Right atrium auricular region (tissue), 2 donors: ENCODE data around the gene ADAM10. TPM values are rescaled to one million over a fixed set of nuclear protein-coding genes. Genes with fewer than 3 reads are reported as not detected.

Experiments used
- DNase-seq: peaks from one replicate; pipeline ENCODE4 v3.0.0-alpha.2; 2019; ENCODE audit warnings: low spot score
- H3K27ac ChIP-seq, 2 donors: fragments of 200-600 bp; sonication (generic); 1 replicate in 1 of 2; 2 replicates in 1 of 2; pipeline ENCODE4 v1.5.1; 2016 to 2019
- H3K27me3 ChIP-seq, 2 donors: fragments of 200-600 bp; sonication (generic); one replicate each; pipeline versions ENCODE4 v1.5.1 to v1.6.0; 2017 to 2019
- H3K36me3 ChIP-seq: fragments of 200-600 bp; sonication (generic); one replicate; pipeline ENCODE4 v1.5.1; 2016
- H3K4me1 ChIP-seq, 2 donors: fragments of 200-600 bp; sonication (generic); one replicate each; pipeline versions ENCODE4 v1.5.1 to v1.6.0; 2017 to 2019
- H3K4me3 ChIP-seq, 2 donors: fragments of 200-600 bp; sonication (generic); 1 replicate in 1 of 2; 2 replicates in 1 of 2; pipeline ENCODE4 v1.5.1; 2017 to 2019; ENCODE audit warnings: mild to moderate bottlenecking in 1 of 2, moderate library complexity in 1 of 2
- H3K9me3 ChIP-seq, 2 donors: fragments of 200-600 bp; sonication (generic); one replicate each; pipeline ENCODE4 v1.5.1; 2019
- CTCF ChIP-seq, 2 donors: fragments of 200-600 bp; sonication (generic); IDR thresholded peaks; one replicate each; pipeline ENCODE4 v1.5.1; 2019; ENCODE audit warnings: antibody characterized with exemption in 2 of 2
- total RNA-seq, 2 donors: library from RNA; depleted of rRNA; stranded (reverse); fragments of >200 nt; gene quantifications; one replicate each; pipeline ENCODE4 v1.1.0, GENCODE V29; 2016

ADAM10 gene
- total RNA-seq, 2 donors from 2014 or later: 40.8 to 42.0 TPM

- TF ChIP-seq CTCF (IDR thresholded peaks at IDR 0.05): no peak
- DNase-seq: no peak
- Histone ChIP-seq H3K27me3 (no peaks in the 10 kb centered on the region), H3K27ac (no peak overlapping the region), H3K9me3 (no peaks in the 10 kb centered on the region), H3K4me1 (peaks cover 0 to 14% of the 10 kb centered on the region in 2 donors), H3K36me3 (no peaks in the 10 kb centered on the region), H3K4me3 (no peak overlapping the region)
These were observed 70.8 kb downstream of the ADAM10 start for GRCh38 chr15:58678683-58679082.

- Histone ChIP-seq H3K36me3 (no peaks in the 10 kb centered on the region), H3K4me3 (no peak overlapping the region), H3K4me1 (peaks cover 0 to 14% of the 10 kb centered on the region in 2 donors), H3K9me3 (no peaks in the 10 kb centered on the region), H3K27me3 (no peaks in the 10 kb centered on the region), H3K27ac (no peak overlapping the region)
- peak in 1 of 2 donors; percentile 36 for TF ChIP-seq CTCF (IDR thresholded peaks at IDR 0.05)
- no peak for DNase-seq
These were observed 72.1 kb downstream of the ADAM10 start for GRCh38 chr15:58677426-58677825.

- Histone ChIP-seq H3K27ac (no peak overlapping the region), H3K9me3 (no peaks in the 10 kb centered on the region), H3K27me3 (no peaks in the 10 kb centered on the region), H3K4me1 (peaks cover 0 to 14% of the 10 kb centered on the region in 2 donors), H3K4me3 (no peak overlapping the region), H3K36me3 (no peaks in the 10 kb centered on the region)
- no peak for TF ChIP-seq CTCF (IDR thresholded peaks at IDR 0.05)
- DNase-seq: no peak
These were observed 72.7 kb downstream of the ADAM10 start for GRCh38 chr15:58676766-58677165.

GRCh38 chr15:58671186-58671585, 78.3 kb downstream of the ADAM10 start:
- Histone ChIP-seq H3K36me3 (no peaks in the 10 kb centered on the region), H3K9me3 (no peaks in the 10 kb centered on the region), H3K27me3 (no peaks in the 10 kb centered on the region), H3K4me3 (no peak overlapping the region), H3K27ac (no peak overlapping the region), H3K4me1 (peaks cover 0 to 16% of the 10 kb centered on the region in 2 donors)
- TF ChIP-seq CTCF (IDR thresholded peaks at IDR 0.05): no peak
- no peak for DNase-seq

- DNase-seq: no peak
- Histone ChIP-seq H3K27me3 (no peaks in the 10 kb centered on the region), H3K4me3 (no peak overlapping the region), H3K36me3 (peaks cover 8% of the 10 kb centered on the region), H3K9me3 (no peaks in the 10 kb centered on the region), H3K4me1 (peaks cover 0 to 16% of the 10 kb centered on the region in 2 donors), H3K27ac (peak overlapping the region in 1 of 2 donors; percentile 61)
- TF ChIP-seq CTCF (IDR thresholded peaks at IDR 0.05): no peak
These were observed 80.4 kb downstream of the ADAM10 start for GRCh38 chr15:58669108-58669507.

- Histone ChIP-seq H3K27me3 (no peaks in the 10 kb centered on the region), H3K4me1 (peaks cover 0 to 16% of the 10 kb centered on the region in 2 donors), H3K9me3 (no peaks in the 10 kb centered on the region), H3K4me3 (no peak overlapping the region), H3K27ac (no peak overlapping the region), H3K36me3 (peaks cover 8% of the 10 kb centered on the region)
- no peak for DNase-seq
- TF ChIP-seq CTCF (IDR thresholded peaks at IDR 0.05): no peak
These were observed 82.5 kb downstream of the ADAM10 start for GRCh38 chr15:58666957-58667356.
